D721Med (cell line): Measurements from ENCODE around the gene TLR5.

Experiments
- DNase-seq: peaks from one replicate; pipeline ENCODE4 v3.0.0; 2011; ENCODE audit warnings: low spot score; ENCODE audit not compliant: insufficient read length
- FAIRE-seq: peaks from 2 replicates; lab custom pipeline; 2011; peaks lifted over from hg19 to GRCh38; lab: Jason Lieb, UNC
- CTCF ChIP-seq: IDR thresholded peaks from 2 replicates; pipeline ENCODE4 v1.5.1; 2012; ENCODE audit warnings: mild to moderate bottlenecking, control low read depth; ENCODE audit not compliant: insufficient read depth; ENCODE audit errors: missing control alignments

The TLR5 gene

GRCh38 chr1:223109581-223110026 is 33.4 kb downstream of the TLR5 start:
- no peak for TF ChIP-seq CTCF
- DNase-seq (no peak), FAIRE-seq (no peak)

- FAIRE-seq (no peak), DNase-seq (no peak)
- no peak for TF ChIP-seq CTCF
Observed at GRCh38 chr1:223106856-223107255, 36.2 kb downstream of the TLR5 start.

- DNase-seq (no peak), FAIRE-seq (no peak)
- TF ChIP-seq CTCF = no peak
Observed at GRCh38 chr1:223105568-223105967, 37.5 kb downstream of the TLR5 start.

GRCh38 chr1:223102797-223103533 is 40.1 kb downstream of the TLR5 start:
- FAIRE-seq (no peak), DNase-seq (no peak)
- TF ChIP-seq CTCF = no peak

GRCh38 chr1:223097713-223098112 is 45.3 kb downstream of the TLR5 start:
- DNase-seq = no peak
- TF ChIP-seq CTCF = no peak
- FAIRE-seq = no peak

GRCh38 chr1:223095870-223096269 is 47.2 kb downstream of the TLR5 start:
- TF ChIP-seq CTCF = no peak
- FAIRE-seq = no peak
- no peak for DNase-seq

GRCh38 chr1:223091896-223092295 is 51.2 kb downstream of the TLR5 start:
- FAIRE-seq (no peak), DNase-seq (no peak)
- no peak for TF ChIP-seq CTCF
